AG09319 (cell line): ENCODE data around the gene CDKAL1.

Source experiments
- DNase-seq: peaks from one replicate; pipeline ENCODE4 v3.0.0-alpha.2; 2010; ENCODE audit warnings: low read depth; ENCODE audit errors: extremely low read depth
- CTCF ChIP-seq: IDR thresholded peaks from 2 replicates; pipeline ENCODE4 v1.5.1; 2011; ENCODE audit warnings: low read depth, mild to moderate bottlenecking, inconsistent platforms, low read length, moderate library complexity

The CDKAL1 gene

GRCh38 chr6:21213492-21213891 is 679.2 kb downstream of the CDKAL1 start:
- no peak for DNase-seq
- TF ChIP-seq CTCF: no peak

GRCh38 chr6:21214738-21215448 is 680.6 kb downstream of the CDKAL1 start:
- DNase-seq: no peak
- no peak for TF ChIP-seq CTCF

GRCh38 chr6:21219241-21219640 is 685.0 kb downstream of the CDKAL1 start:
- no peak for TF ChIP-seq CTCF
- no peak for DNase-seq

GRCh38 chr6:21219856-21220255 is 685.6 kb downstream of the CDKAL1 start:
- DNase-seq: no peak
- TF ChIP-seq CTCF: no peak

- no peak for TF ChIP-seq CTCF
- no peak for DNase-seq
These were observed 686.2 kb downstream of the CDKAL1 start for GRCh38 chr6:21220271-21220987.

GRCh38 chr6:21222656-21223055 is 688.4 kb downstream of the CDKAL1 start:
- TF ChIP-seq CTCF: no peak
- DNase-seq: no peak

- TF ChIP-seq CTCF: no peak
- no peak for DNase-seq
These were observed 691.7 kb downstream of the CDKAL1 start for GRCh38 chr6:21225912-21226311.
